Neural cell (in vitro differentiated cells): ENCODE results near the gene HACL1. TPM values are rescaled to one million over a fixed set of nuclear protein-coding genes. Genes with fewer than 3 reads are reported as not detected.

Source experiments
- H2AFZ ChIP-seq: fragments of 200-600, 300-800 bp; sonication (generic), shearing (Covaris generic); 2 replicates; pipeline ENCODE4 v1.6.0; 2014; ENCODE audit warnings: low read depth, mild to moderate bottlenecking, antibody characterized with exemption, low read length, moderate library complexity
- H3F3A ChIP-seq: fragments of 200-600 bp; shearing (Covaris generic); 2 replicates; pipeline ENCODE4 v1.6.1; 2016; ENCODE audit warnings: mild to moderate bottlenecking, moderate library complexity, mixed read lengths, antibody characterized with exemption, low read length; ENCODE audit not compliant: insufficient read depth, poor library complexity, severe bottlenecking
- H3K27ac ChIP-seq: fragments of 200-600, 300-800 bp; sonication (generic), shearing (Covaris generic); 2 replicates; pipeline ENCODE4 v1.5.1; 2014; ENCODE audit warnings: mild to moderate bottlenecking, low read length, moderate library complexity
- H3K27me3 ChIP-seq: fragments of 300-800, 200-600 bp; sonication (generic), shearing (Covaris generic); 2 replicates; pipeline ENCODE4 v1.6.0; 2014; ENCODE audit warnings: mild to moderate bottlenecking, low read depth, low read length, moderate library complexity; ENCODE audit not compliant: insufficient read depth
- H3K36me3 ChIP-seq: fragments of 300-800, 200-600 bp; sonication (generic), shearing (Covaris generic); 2 replicates; pipeline ENCODE4 v1.5.1; 2014; ENCODE audit warnings: mild to moderate bottlenecking, antibody characterized with exemption, low read length, moderate library complexity; ENCODE audit not compliant: insufficient read depth
- H3K4me2 ChIP-seq: fragments of 300-800, 200-600 bp; sonication (generic), shearing (Covaris generic); 2 replicates; pipeline ENCODE4 v1.6.0; 2014; ENCODE audit warnings: mild to moderate bottlenecking, low read length
- H3K4me3 ChIP-seq: fragments of 300-800, 200-600 bp; sonication (generic), shearing (Covaris generic); 2 replicates; pipeline ENCODE4 v1.5.1; 2014; ENCODE audit warnings: mild to moderate bottlenecking, low read length, moderate library complexity
- H3K79me2 ChIP-seq: fragments of 200-600 bp; shearing (Covaris generic); replicated peaks from 2 replicates; pipeline ENCODE4 v1.6.0; 2014; ENCODE audit warnings: mild to moderate bottlenecking, low read length, moderate library complexity; ENCODE audit not compliant: insufficient read depth
- H3K9ac ChIP-seq: fragments of 300-800, 200-600 bp; sonication (generic), shearing (Covaris generic); 2 replicates; pipeline ENCODE4 v1.6.1; 2016; ENCODE audit warnings: mild to moderate bottlenecking, low read length, mixed read lengths
- H3K9me2 ChIP-seq: fragments of 200-600 bp; shearing (Covaris generic); 2 replicates; pipeline ENCODE4 v1.6.1; 2016; ENCODE audit warnings: mild to moderate bottlenecking, low read length, mixed read lengths; ENCODE audit not compliant: insufficient read depth
- H3K9me3 ChIP-seq: fragments of 200-600, 300-800 bp; sonication (generic), shearing (Covaris generic); 2 replicates; pipeline ENCODE4 v1.6.1; 2016; ENCODE audit warnings: mild to moderate bottlenecking, mixed run types, low read length, moderate library complexity, mixed read lengths
- H4K20me1 ChIP-seq: fragments of 200-600 bp; shearing (Covaris generic); 2 replicates; pipeline ENCODE4 v1.6.1; 2016; ENCODE audit warnings: mild to moderate bottlenecking, mixed run types; ENCODE audit not compliant: insufficient read depth
- CTCF ChIP-seq: fragments of 450-650 bp; IDR thresholded peaks from 2 replicates; pipeline ENCODE4 v1.5.1; 2014; ENCODE audit warnings: antibody characterized with exemption, mild to moderate bottlenecking, moderate library complexity; ENCODE audit not compliant: poor library complexity, severe bottlenecking
- EP300 ChIP-seq: fragments of 450-650 bp; conservative IDR thresholded peaks from 2 replicates; pipeline ENCODE4 v1.6.1; 2014; ENCODE audit warnings: antibody characterized with exemption, mild to moderate bottlenecking, moderate library complexity; ENCODE audit not compliant: poor library complexity, severe bottlenecking
- EZH2 ChIP-seq: fragments of 200-600, 300-800 bp; shearing (Covaris generic), sonication (generic); IDR thresholded peaks from 2 replicates; pipeline ENCODE4 v1.6.1; 2014; ENCODE audit warnings: antibody characterized with exemption, low read length, borderline replicate concordance, mild to moderate bottlenecking; ENCODE audit not compliant: insufficient read depth, poor library complexity, severe bottlenecking
- MXI1 ChIP-seq: fragments of 450-650 bp; conservative IDR thresholded peaks from 2 replicates; pipeline ENCODE4 v1.6.1; 2014; ENCODE audit warnings: antibody characterized with exemption, mild to moderate bottlenecking; ENCODE audit not compliant: poor library complexity, severe bottlenecking
- POLR2AphosphoS5 ChIP-seq: IDR thresholded peaks from 2 replicates; pipeline ENCODE4 v1.6.1; 2012
- RAD21 ChIP-seq: fragments of 450-650 bp; conservative IDR thresholded peaks from 2 replicates; pipeline ENCODE4 v1.6.1; 2014; ENCODE audit warnings: antibody characterized with exemption, mild to moderate bottlenecking, moderate library complexity
- REST ChIP-seq: IDR thresholded peaks from 2 replicates; pipeline ENCODE4 v1.6.1; 2012; ENCODE audit warnings: borderline replicate concordance
- SMC3 ChIP-seq: fragments of 450-650 bp; conservative IDR thresholded peaks from 2 replicates; pipeline ENCODE4 v1.6.1; 2014; ENCODE audit warnings: antibody characterized with exemption, mild to moderate bottlenecking, moderate library complexity; ENCODE audit not compliant: poor library complexity
- TAF1 ChIP-seq: IDR thresholded peaks from 2 replicates; pipeline ENCODE4 v1.6.1; 2012; ENCODE audit warnings: low read depth
- polyA plus RNA-seq: library from polyadenylated mRNA; depleted of rRNA; stranded (reverse); fragments of >200 nt; gene quantifications from 2 replicates; pipeline ENCODE4 v1.2.3, GENCODE V29; 2014

The HACL1 gene
- polyA plus RNA-seq, 1 donor from 2014 or later = 26.0 TPM

DNA sequence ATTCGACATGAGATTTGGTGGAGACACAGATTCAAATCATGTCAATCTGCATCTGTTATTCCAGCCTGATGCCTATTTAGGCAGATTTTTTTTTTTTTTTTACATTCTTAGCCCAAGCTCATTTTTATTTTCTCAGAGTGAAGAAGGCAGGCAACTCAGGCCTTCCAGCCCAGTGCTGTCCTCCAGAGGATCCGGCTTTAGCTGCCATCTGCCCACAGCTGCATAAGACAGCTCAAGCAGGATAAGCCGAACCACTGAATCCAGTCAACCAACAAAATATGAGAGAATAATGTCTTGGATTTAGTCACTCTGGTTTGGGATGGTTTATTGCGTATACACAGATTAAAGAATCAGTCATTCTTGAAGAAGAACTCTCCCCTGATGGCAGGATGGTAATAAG lies 60.0 kb downstream of the HACL1 start:
- H3K4me2 ChIP-seq = no peak overlapping the region
- no peaks in the 10 kb centered on the region for H3K9me2 ChIP-seq
- TF ChIP-seq REST (no peak), EZH2 (no peak), CTCF (no peak), MXI1 (no peak), TAF1 (no peak), EP300 (no peak), SMC3 (no peak)
- H3K79me2 ChIP-seq = no peaks in the 10 kb centered on the region
- no peak overlapping the region for H2AFZ ChIP-seq
- no peaks in the 10 kb centered on the region for H3K9me3 ChIP-seq
- no peaks in the 10 kb centered on the region for H3K27me3 ChIP-seq
- H3K27ac ChIP-seq = no peak overlapping the region
- H3K36me3 ChIP-seq = no peaks in the 10 kb centered on the region
- no peaks in the 10 kb centered on the region for H4K20me1 ChIP-seq
- H3K9ac ChIP-seq = no peak overlapping the region
- H3K4me3 ChIP-seq = no peak overlapping the region
- H3F3A ChIP-seq = no peaks in the 10 kb centered on the region

- no peak overlapping the region for H3K27ac ChIP-seq
- H3K9ac ChIP-seq = no peak overlapping the region
- no peaks in the 10 kb centered on the region for H3K79me2 ChIP-seq
- H3K27me3 ChIP-seq = no peaks in the 10 kb centered on the region
- no peaks in the 10 kb centered on the region for H3K9me3 ChIP-seq
- H3K36me3 ChIP-seq = no peaks in the 10 kb centered on the region
- no peak overlapping the region for H3K4me3 ChIP-seq
- no peaks in the 10 kb centered on the region for H4K20me1 ChIP-seq
- no peaks in the 10 kb centered on the region for H3F3A ChIP-seq
- no peaks in the 10 kb centered on the region for H3K9me2 ChIP-seq
- TF ChIP-seq EP300 (no peak), SMC3 (no peak), CTCF (no peak), EZH2 (no peak), TAF1 (no peak), REST (no peak), MXI1 (no peak), POLR2AphosphoS5 (no peak), RAD21 (no peak)
- no peak overlapping the region for H2AFZ ChIP-seq
- H3K4me2 ChIP-seq = no peak overlapping the region
Observed at GRCh38 chr3:15539066-15539465, 62.3 kb downstream of the HACL1 start.
